K562 (cell line): ENCODE results near the gene TCHP. TPM values are rescaled to one million over a fixed set of nuclear protein-coding genes. Genes with fewer than 3 reads are reported as not detected.

Experiments used
- ATAC-seq: fragments of 200-7000 bp; cut with Tn5 transposase; 3 replicates; pipeline ENCODE4 v1.9.1; 2020; ENCODE audit warnings: moderate library complexity
- BruUV-seq: library from RNA; stranded (reverse); fragments of 400-500 nt; replicated peaks from 2 replicates; lab custom pipeline; 2021; lab: Mats Ljungman, UMichigan
- CTCF ChIA-PET: fragments of 300-600 bp; formaldehyde crosslinking; extraction: SDS; loops from one replicate; lab custom pipeline; 2021; ENCODE audit warnings: low intra/inter-chr PET ratio; lab: Yijun Ruan, JAX
- POLR2A ChIA-PET: fragments of 300-600, 350-650 bp; sonication (Branson Sonifier 250); formaldehyde crosslinking; extraction: SDS; loops from one replicate; lab custom pipeline; 2021; ENCODE audit warnings: antibody characterized with exemption, inconsistent platforms; lab: Yijun Ruan, JAX
- DNase-seq, 4 experiments: peaks; one replicate each; pipeline versions ENCODE4 v3.0.0 to v3.0.0-alpha.2; 2011 to 2018; ENCODE audit warnings: low spot score in 3 of 4, mixed read lengths in 3 of 4; ENCODE audit errors: extremely low read depth in 1 of 4
- FAIRE-seq: peaks from 2 replicates; lab custom pipeline; 2011; peaks lifted over from hg19 to GRCh38; lab: Jason Lieb, UNC
- H2AFZ ChIP-seq: 2 replicates; pipeline ENCODE4 v1.6.0; 2011; ENCODE audit warnings: low read depth, low read length, control low read depth, inconsistent platforms
- H3K27ac ChIP-seq: fragments of 200-600 bp; 3 replicates; pipeline ENCODE4 v1.8.0; 2011; ENCODE audit warnings: low read depth, mild to moderate bottlenecking, control low read depth, inconsistent platforms, low read length, moderate library complexity, mixed read lengths; ENCODE audit errors: extremely low read depth
- H3K27me3 ChIP-seq, 2 experiments: fragments of 300-600 bp in 1 of 2; 2 replicates in 1 of 2; 3 replicates in 1 of 2; pipeline versions ENCODE4 v1.6.0 to v1.8.0; 2011; ENCODE audit warnings: inconsistent platforms in 2 of 2, low read length in 2 of 2, mild to moderate bottlenecking in 1 of 2, mixed read lengths in 1 of 2, moderate library complexity in 1 of 2; ENCODE audit not compliant: control insufficient read depth in 2 of 2, insufficient read depth in 2 of 2
- H3K36me3 ChIP-seq: fragments of 300-600 bp; 3 replicates; pipeline ENCODE4 v1.8.0; 2011; ENCODE audit warnings: mild to moderate bottlenecking, low read length, inconsistent platforms; ENCODE audit not compliant: control insufficient read depth, insufficient read depth
- H3K4me1 ChIP-seq, 2 experiments: fragments of 200-600 bp in 1 of 2; replicated peaks in 1 of 2; 2 replicates in 1 of 2; 3 replicates in 1 of 2; pipeline versions ENCODE4 v1.5.1 to v1.8.0; 2011; ENCODE audit warnings: inconsistent platforms in 2 of 2, low read length in 2 of 2, mild to moderate bottlenecking in 1 of 2, mixed read lengths in 1 of 2, moderate library complexity in 1 of 2; ENCODE audit not compliant: control insufficient read depth in 2 of 2, insufficient read depth in 2 of 2
- H3K4me2 ChIP-seq: 2 replicates; pipeline ENCODE4 v1.6.1; 2011; ENCODE audit warnings: low read length, control low read depth, inconsistent platforms, mixed read lengths; ENCODE audit not compliant: insufficient read depth
- H3K4me3 ChIP-seq: fragments of 200-600 bp; sonication (generic), shearing (Covaris generic); 2 replicates; pipeline ENCODE4 v1.5.1; 2016; ENCODE audit warnings: control low read depth, inconsistent platforms
- H3K79me2 ChIP-seq: fragments of 200-600 bp; 3 replicates; pipeline ENCODE4 v1.8.0; 2011; ENCODE audit warnings: low read length, inconsistent platforms; ENCODE audit not compliant: control insufficient read depth, insufficient read depth
- H3K9ac ChIP-seq, 2 experiments: 2 replicates each; pipeline versions ENCODE4 v1.6.0 to v1.6.1; 2011; ENCODE audit warnings: low read depth in 2 of 2, low read length in 2 of 2, control low read depth in 1 of 2, inconsistent platforms in 1 of 2, mild to moderate bottlenecking in 1 of 2, mixed read lengths in 1 of 2; ENCODE audit not compliant: insufficient read depth in 1 of 2
- H3K9me1 ChIP-seq: one replicate; pipeline ENCODE4 v1.6.0; 2011; ENCODE audit warnings: inconsistent platforms, mild to moderate bottlenecking, low read length, moderate library complexity; ENCODE audit not compliant: control insufficient read depth, insufficient read depth
- H3K9me3 ChIP-seq: replicated peaks from 2 replicates; pipeline ENCODE4 v1.5.1; 2011; ENCODE audit warnings: low read depth, low read length, inconsistent platforms; ENCODE audit not compliant: control insufficient read depth, insufficient read depth
- H4K20me1 ChIP-seq: replicated peaks from 2 replicates; pipeline ENCODE4 v1.6.1; 2011; ENCODE audit warnings: low read length, inconsistent platforms, mixed read lengths; ENCODE audit not compliant: control insufficient read depth, insufficient read depth
- FOXJ3 ChIP-seq: sonication (generic); formaldehyde crosslinking; IDR thresholded peaks from 2 replicates; pipeline ENCODE4 v1.4.0; 2020; ENCODE audit warnings: mild to moderate bottlenecking, missing genetic modification reagents
- IRF1 ChIP-seq: sonication (generic); formaldehyde crosslinking; IDR thresholded peaks from 2 replicates; pipeline ENCODE4 v1.8.0; 2022; ENCODE audit warnings: missing genetic modification reagents, mild to moderate bottlenecking, borderline replicate concordance
- MECOM ChIP-seq: fragments of 250-450 bp; sonication (Bioruptor Pico); IDR thresholded peaks from 2 replicates; pipeline ENCODE4 v1.8.0; 2022; ENCODE audit warnings: inconsistent platforms
- XRCC4 ChIP-seq: IDR thresholded peaks from one replicate; pipeline ENCODE4 v1.6.1; 2011; ENCODE audit not compliant: insufficient read depth, insufficient read length; ENCODE audit errors: extremely low read depth
- ZBTB1 ChIP-seq: sonication (generic); formaldehyde crosslinking; IDR thresholded peaks from 2 replicates; pipeline ENCODE4 v1.8.1; 2023; ENCODE audit warnings: missing genetic modification reagents, low read depth, mild to moderate bottlenecking, borderline replicate concordance
- ZNF133 ChIP-seq: fragments of 250-450 bp; sonication (Bioruptor Pico); IDR thresholded peaks from 2 replicates; pipeline ENCODE4 v1.4.0; 2020; ENCODE audit warnings: mild to moderate bottlenecking
- WGBS: fragments of 100-300 bp; shearing (Covaris generic); methylation state at CpG from one replicate; pipeline ENCODE4 v1.1.6; 2016; ENCODE audit warnings: low coverage, mixed read lengths; ENCODE audit not compliant: insufficient coverage; ENCODE audit errors: missing lambda C conversion rate; 5-methylcytosine and 5-hydroxymethylcytosine counted together
- in situ Hi-C: fragments of 300-500 bp; cut with MboI; formaldehyde crosslinking; loops from 4 replicates; pipeline ENCODE4 v1.15.0; 2018; ENCODE audit warnings: inconsistent platforms, mixed read lengths
- intact Hi-C: fragments of 100-400 bp; cut with micrococcal nuclease; formaldehyde crosslinking; loops from 2 replicates; pipeline ENCODE4 v1.14.2; 2022
- polyA plus RNA-seq, 8 experiments: library from polyadenylated mRNA; depleted of rRNA in 4 of 8; stranded (reverse) in 5 of 8; unstranded in 3 of 8; fragments of >200 nt; fragmentation: Nextera tagmentation in 2 of 8; fragmentation: Illumina TruSeq in 1 of 8; extraction: Ambion mirVana in 2 of 8; extraction: Trizol in 1 of 8; gene quantifications; 2 replicates each; pipeline versions ENCODE4 v1.2.1 to v1.2.3, GENCODE V29; 2011 to 2014; ENCODE audit warnings: inconsistent platforms in 1 of 8, missing spikeins in 1 of 8
- total RNA-seq, 7 experiments: library from RNA; depleted of rRNA in 6 of 7; stranded (reverse); fragments of >200 nt in 6 of 7; fragmentation: Illumina TruSeq in 2 of 7; extraction: Trizol in 2 of 7; gene quantifications; 2 replicates each; pipeline versions ENCODE4 v1.2.1 to v1.2.3, GENCODE V29; 2011 to 2021; ENCODE audit warnings: low replicate concordance in 1 of 7

Gene TCHP
- total and polyA plus RNA-seq, 9 of the 15 experiments (the other 6 are each of a cell fraction or from before 2014, with no cell fraction given): 3.4 to 30.4 (median 19.7) TPM

GRCh38 chr12:109946913-109947312, 46.8 kb downstream of the TCHP start:
- peaks cover 59% of the 10 kb centered on the region for H3K36me3 ChIP-seq
- no peaks in the 10 kb centered on the region for H3K27me3 ChIP-seq
- intact Hi-C loops: no loop called here
- ATAC-seq: no peak
- H3K9ac ChIP-seq: no peak overlapping the region
- FAIRE-seq: no peak
- TF ChIP-seq FOXJ3 (CRISPR knock-in tag) (no peak), ZNF133 (no peak), XRCC4 (no peak), IRF1 (CRISPR knock-in tag) (no peak), ZBTB1 (CRISPR knock-in tag) (no peak), MECOM (CRISPR knock-in tag) (no peak)
- H3K4me3 ChIP-seq: no peak overlapping the region
- no peaks in the 10 kb centered on the region for H4K20me1 ChIP-seq
- no peak overlapping the region for H2AFZ ChIP-seq
- no TSS peak for BruUV-seq
- DNase-seq: no peak
- no peaks in the 10 kb centered on the region for H3K79me2 ChIP-seq
- no peaks in the 10 kb centered on the region; a peak in 1 of 5 replicates for H3K4me1 ChIP-seq
- H3K27ac ChIP-seq: no peak overlapping the region
- in situ Hi-C loops: no loop called here
- H3K9me1 ChIP-seq: no peaks in the 10 kb centered on the region
- POLR2A ChIA-PET: no interaction called here
- H3K4me2 ChIP-seq: no peak overlapping the region
- no peaks in the 10 kb centered on the region for H3K9me3 ChIP-seq
- CTCF ChIA-PET: no interaction called here
- WGBS: 93% methylated on average over 8 of the region's 9 CpGs
